Epithelial cell of proximal tubule (primary cell): ENCODE results near the gene TMEM131. TPM values are rescaled to one million over a fixed set of nuclear protein-coding genes. Genes with fewer than 3 reads are reported as not detected.

Experiments
- DNase-seq: peaks from one replicate; pipeline ENCODE4 v3.0.0-alpha.2; 2011; ENCODE audit warnings: low read depth
- H3K4me3 ChIP-seq: 2 replicates; pipeline ENCODE4 v1.5.1; 2011; ENCODE audit warnings: low read depth, mild to moderate bottlenecking, low read length
- CTCF ChIP-seq: conservative IDR thresholded peaks from 2 replicates; pipeline ENCODE4 v1.5.1; 2012; ENCODE audit warnings: low read depth, mild to moderate bottlenecking, low read length
- total RNA-seq: library from RNA; depleted of rRNA; stranded (reverse); fragments of >200 nt; gene quantifications from 2 replicates; pipeline ENCODE4 v1.2.3, GENCODE V29; 2015

Gene TMEM131
- total RNA-seq, 1 donor from 2014 or later = 16.0 TPM

- DNase-seq = no peak
- no peak overlapping the region for H3K4me3 ChIP-seq
- no peak for TF ChIP-seq CTCF
Observed at GRCh38 chr2:97724946-97725688, 270.6 kb downstream of the TMEM131 start.

- no peak overlapping the region for H3K4me3 ChIP-seq
- DNase-seq = no peak
- TF ChIP-seq CTCF = no peak
Observed at GRCh38 chr2:97724501-97724900, 271.2 kb downstream of the TMEM131 start.

- H3K4me3 ChIP-seq = no peak overlapping the region
- DNase-seq = no peak
- TF ChIP-seq CTCF = no peak
Observed at GRCh38 chr2:97724073-97724410, 271.7 kb downstream of the TMEM131 start.

GRCh38 chr2:97723156-97724072, 272.3 kb downstream of the TMEM131 start:
- TF ChIP-seq CTCF = no peak
- no peak overlapping the region for H3K4me3 ChIP-seq
- no peak for DNase-seq

GRCh38 chr2:97722227-97722626, 273.5 kb downstream of the TMEM131 start:
- DNase-seq = no peak

GRCh38 chr2:97720746-97721145, 275.0 kb downstream of the TMEM131 start:
- H3K4me3 ChIP-seq = no peak overlapping the region
- DNase-seq = no peak
- no peak for TF ChIP-seq CTCF

More at GRCh38 chr2:97722227-97722626, 273.5 kb downstream of the TMEM131 start:
- no peak for TF ChIP-seq CTCF
- no peak overlapping the region for H3K4me3 ChIP-seq
